Neutrophil (primary cell): Measurements from ENCODE around the gene ST3GAL3.

Experiments used
- H3K27ac ChIP-seq: fragments of 200-600 bp; sonication (generic); 2 replicates; pipeline ENCODE4 v1.5.1; 2016; ENCODE audit warnings: mild to moderate bottlenecking, moderate library complexity
- H3K27me3 ChIP-seq: fragments of 200-600 bp; sonication (generic); 2 replicates; pipeline ENCODE4 v1.6.0; 2016; ENCODE audit warnings: mild to moderate bottlenecking
- H3K36me3 ChIP-seq: fragments of 200-600 bp; sonication (generic); 2 replicates; pipeline ENCODE4 v1.5.1; 2017
- H3K4me1 ChIP-seq, 2 experiments: fragments of 200-600 bp in 1 of 2; sonication (generic) in 1 of 2; 1 replicate in 1 of 2; 2 replicates in 1 of 2; pipeline versions ENCODE4 v1.5.1 to v1.6.1; 2013 to 2016; ENCODE audit warnings: low read depth in 1 of 2, low read length in 1 of 2, mild to moderate bottlenecking in 1 of 2, moderate library complexity in 1 of 2; ENCODE audit not compliant: control insufficient read depth in 1 of 2, insufficient read depth in 1 of 2
- H3K4me3 ChIP-seq, 2 experiments: fragments of 200-600 bp in 1 of 2; sonication (generic) in 1 of 2; 1 replicate in 1 of 2; 2 replicates in 1 of 2; pipeline ENCODE4 v1.5.1; 2013 to 2016; ENCODE audit warnings: low read depth in 1 of 2, low read length in 1 of 2, mild to moderate bottlenecking in 1 of 2, moderate library complexity in 1 of 2
- H3K9me3 ChIP-seq: fragments of 200-600 bp; sonication (generic); 2 replicates; pipeline ENCODE4 v1.5.1; 2016
- CTCF ChIP-seq: fragments of 200-600 bp; sonication (generic); IDR thresholded peaks from 2 replicates; pipeline ENCODE4 v1.5.1; 2016; ENCODE audit warnings: antibody characterized with exemption

ST3GAL3 gene

GRCh38 chr1:43800771-43801170 is 93.4 kb downstream of the ST3GAL3 start:
- H3K27ac ChIP-seq = no peak overlapping the region
- TF ChIP-seq CTCF = no peak
- no peaks in the 10 kb centered on the region for H3K4me1 ChIP-seq

GRCh38 chr1:43801203-43801602 is 93.9 kb downstream of the ST3GAL3 start:
- H3K9me3 ChIP-seq = no peaks in the 10 kb centered on the region
- no peak for TF ChIP-seq CTCF
- no peak overlapping the region for H3K27ac ChIP-seq
- no peak overlapping the region for H3K4me3 ChIP-seq
- H3K36me3 ChIP-seq = no peaks in the 10 kb centered on the region
- no peaks in the 10 kb centered on the region for H3K4me1 ChIP-seq
- H3K27me3 ChIP-seq = no peaks in the 10 kb centered on the region

More at GRCh38 chr1:43800771-43801170, 93.4 kb downstream of the ST3GAL3 start:
- Histone ChIP-seq H3K36me3 (no peaks in the 10 kb centered on the region), H3K27me3 (no peaks in the 10 kb centered on the region), H3K4me3 (no peak overlapping the region), H3K9me3 (no peaks in the 10 kb centered on the region)

- H3K4me1 ChIP-seq = peaks cover 0 to 1% of the 10 kb centered on the region in 2 experiments
- no peak for TF ChIP-seq CTCF
- no peak overlapping the region for H3K27ac ChIP-seq
These were observed 95.1 kb downstream of the ST3GAL3 start for GRCh38 chr1:43802356-43802980.

GRCh38 chr1:43803105-43803504 is 95.8 kb downstream of the ST3GAL3 start:
- no peaks in the 10 kb centered on the region for H3K27me3 ChIP-seq
- no peaks in the 10 kb centered on the region for H3K36me3 ChIP-seq
- H3K9me3 ChIP-seq = no peaks in the 10 kb centered on the region
- H3K4me3 ChIP-seq = no peak overlapping the region
- H3K27ac ChIP-seq = no peak overlapping the region
- no peak for TF ChIP-seq CTCF
- H3K4me1 ChIP-seq = peaks cover 4 to 8% of the 10 kb centered on the region in 2 experiments

More at GRCh38 chr1:43802356-43802980, 95.1 kb downstream of the ST3GAL3 start:
- Histone ChIP-seq H3K36me3 (no peaks in the 10 kb centered on the region), H3K9me3 (no peaks in the 10 kb centered on the region), H3K4me3 (no peak overlapping the region), H3K27me3 (no peaks in the 10 kb centered on the region)

- Histone ChIP-seq H3K27ac (no peak overlapping the region), H3K4me1 (peaks cover 9 to 13% of the 10 kb centered on the region in 2 experiments), H3K9me3 (no peaks in the 10 kb centered on the region), H3K36me3 (no peaks in the 10 kb centered on the region), H3K27me3 (no peaks in the 10 kb centered on the region), H3K4me3 (no peak overlapping the region)
- no peak for TF ChIP-seq CTCF
These were observed 96.3 kb downstream of the ST3GAL3 start for GRCh38 chr1:43803646-43804045.
